ENCODE data around the gene AFAP1. TPM values are rescaled to one million over a fixed set of nuclear protein-coding genes. Genes with fewer than 3 reads are reported as not detected.

AFAP1 gene
- total RNA-seq, 2 donors from 2014 or later, result 29.7 to 43.9 TPM

DNA sequence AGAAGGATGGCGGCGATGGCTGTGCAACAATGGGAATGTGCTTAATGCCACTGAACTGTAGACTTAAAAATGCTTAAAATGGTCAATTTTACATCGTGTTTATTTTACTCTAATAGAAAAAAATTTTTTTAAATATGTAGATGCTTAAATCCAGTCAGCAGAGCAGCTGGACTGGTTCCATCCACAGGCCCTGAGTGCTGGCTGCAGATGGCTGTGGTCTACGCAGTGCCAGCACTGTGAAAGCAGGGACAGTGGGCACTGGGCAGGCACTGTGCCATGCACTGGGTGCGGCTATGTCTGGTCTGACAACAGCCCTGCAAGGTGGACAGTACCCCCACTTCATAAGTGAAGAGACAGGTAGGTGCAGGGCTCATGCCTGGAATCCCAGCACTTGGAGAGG lies 175.2 kb downstream of the AFAP1 start:
- no peak overlapping the region for H3K27ac ChIP-seq
- TF ChIP-seq, protein P1, sequence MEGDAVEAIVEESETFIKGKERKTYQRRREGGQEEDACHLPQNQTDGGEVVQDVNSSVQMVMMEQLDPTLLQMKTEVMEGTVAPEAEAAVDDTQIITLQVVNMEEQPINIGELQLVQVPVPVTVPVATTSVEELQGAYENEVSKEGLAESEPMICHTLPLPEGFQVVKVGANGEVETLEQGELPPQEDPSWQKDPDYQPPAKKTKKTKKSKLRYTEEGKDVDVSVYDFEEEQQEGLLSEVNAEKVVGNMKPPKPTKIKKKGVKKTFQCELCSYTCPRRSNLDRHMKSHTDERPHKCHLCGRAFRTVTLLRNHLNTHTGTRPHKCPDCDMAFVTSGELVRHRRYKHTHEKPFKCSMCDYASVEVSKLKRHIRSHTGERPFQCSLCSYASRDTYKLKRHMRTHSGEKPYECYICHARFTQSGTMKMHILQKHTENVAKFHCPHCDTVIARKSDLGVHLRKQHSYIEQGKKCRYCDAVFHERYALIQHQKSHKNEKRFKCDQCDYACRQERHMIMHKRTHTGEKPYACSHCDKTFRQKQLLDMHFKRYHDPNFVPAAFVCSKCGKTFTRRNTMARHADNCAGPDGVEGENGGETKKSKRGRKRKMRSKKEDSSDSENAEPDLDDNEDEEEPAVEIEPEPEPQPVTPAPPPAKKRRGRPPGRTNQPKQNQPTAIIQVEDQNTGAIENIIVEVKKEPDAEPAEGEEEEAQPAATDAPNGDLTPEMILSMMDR (IDR thresholded peaks at IDR 0.05), result no peak
- no peaks in the 10 kb centered on the region for H3K4me1 ChIP-seq
- H3K9ac ChIP-seq (ENCODE audit: low read depth in 2 of 2, low read length in 2 of 2), result no peak overlapping the region
- intact Hi-C loops (cut with DNase I), result loop anchor here (5.0 kb wide), 1 partner anchor 223 kb away; no protein-coding TSS in a partner anchor
- H3K36me3 ChIP-seq, result peaks cover 10% of the 10 kb centered on the region
- H3K27me3 ChIP-seq, result no peaks in the 10 kb centered on the region
- H3K9me3 ChIP-seq, result no peaks in the 10 kb centered on the region
- no peak overlapping the region for H3K4me3 ChIP-seq
- no peak for DNase-seq

DNA sequence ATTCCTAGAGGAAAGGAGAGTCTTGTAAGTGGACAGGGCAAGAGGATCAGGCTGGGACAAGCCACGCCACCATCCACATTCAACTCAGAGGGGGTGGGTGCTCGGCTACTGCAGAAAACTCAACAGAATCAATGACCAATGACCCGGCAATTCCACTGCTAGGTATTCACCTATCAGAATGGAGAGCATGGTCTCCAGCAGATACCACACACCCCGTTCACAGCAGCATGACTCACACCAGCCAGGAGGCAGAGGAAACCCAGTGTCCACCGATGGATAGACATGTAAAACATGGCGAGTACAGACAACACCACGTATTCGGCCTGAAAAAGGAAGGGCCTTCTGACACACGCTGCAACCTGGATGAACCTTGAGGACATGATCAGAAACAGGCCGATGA lies 175.9 kb downstream of the AFAP1 start:
- DNase-seq, result no peak
- Histone ChIP-seq H3K4me3 (no peak overlapping the region), H3K9ac (ENCODE audit: low read depth in 2 of 2, low read length in 2 of 2) (no peak overlapping the region), H3K27ac (no peak overlapping the region), H3K4me1 (no peaks in the 10 kb centered on the region), H3K27me3 (no peaks in the 10 kb centered on the region), H3K9me3 (no peaks in the 10 kb centered on the region), H3K36me3 (peaks cover 10% of the 10 kb centered on the region)
- intact Hi-C loops (cut with DNase I), result loop anchor here (5.0 kb wide), 1 partner anchor 224 kb away; no protein-coding TSS in a partner anchor
- TF ChIP-seq, protein P1 (IDR thresholded peaks at IDR 0.05), result no peak

DNA sequence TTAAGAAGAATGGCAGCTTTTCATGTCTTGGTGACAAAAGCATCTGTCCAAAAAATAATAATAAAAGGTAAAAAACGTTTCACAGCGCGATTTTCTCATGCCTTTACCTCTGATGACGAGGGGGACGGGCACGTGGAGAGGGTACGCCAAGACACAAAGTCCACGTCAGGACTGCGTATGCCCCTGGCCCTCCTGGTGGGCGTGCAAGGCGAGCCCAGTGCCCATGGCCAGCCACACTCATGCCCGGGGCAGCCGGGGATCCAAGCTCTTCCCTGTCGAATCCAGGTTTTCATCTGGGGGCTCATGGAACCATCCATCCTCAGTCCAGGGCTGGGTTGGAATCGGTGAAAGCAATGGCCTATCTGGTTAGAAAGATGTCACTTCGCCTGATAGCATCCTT lies 176.6 kb downstream of the AFAP1 start:
- Histone ChIP-seq H3K4me3 (no peak overlapping the region), H3K36me3 (peaks cover 3% of the 10 kb centered on the region), H3K9ac (ENCODE audit: low read depth in 2 of 2, low read length in 2 of 2) (no peak overlapping the region), H3K27ac (no peak overlapping the region), H3K4me1 (no peaks in the 10 kb centered on the region), H3K9me3 (no peaks in the 10 kb centered on the region), H3K27me3 (no peaks in the 10 kb centered on the region)
- TF ChIP-seq, protein P1 (IDR thresholded peaks at IDR 0.05), result no peak
- no peak for DNase-seq
- intact Hi-C loops (cut with DNase I), result loop anchor here (5.0 kb wide), 1 partner anchor 224 kb away; no protein-coding TSS in a partner anchor

- no peak overlapping the region for H3K27ac ChIP-seq
- TF ChIP-seq, protein P1 (IDR thresholded peaks at IDR 0.05), result no peak
- DNase-seq, result no peak
- intact Hi-C loops (cut with DNase I), result loop anchor here (5.0 kb wide), 1 partner anchor 225 kb away; no protein-coding TSS in a partner anchor
- no peaks in the 10 kb centered on the region for H3K27me3 ChIP-seq
- no peaks in the 10 kb centered on the region for H3K9me3 ChIP-seq
- no peak overlapping the region for H3K4me3 ChIP-seq
- no peak overlapping the region for H3K9ac ChIP-seq (ENCODE audit: low read depth in 2 of 2, low read length in 2 of 2)
- no peaks in the 10 kb centered on the region for H3K4me1 ChIP-seq
- H3K36me3 ChIP-seq, result no peaks in the 10 kb centered on the region
These were observed 177.2 kb downstream of the AFAP1 start for GRCh38 chr4:7762376-7763030.

- peak; percentile 65 for DNase-seq
- intact Hi-C loops (cut with DNase I), result loop anchor here (2.0 to 5.0 kb wide), 2 partner anchors 39 to 226 kb away; no protein-coding TSS in a partner anchor
- TF ChIP-seq, protein P1 (IDR thresholded peaks at IDR 0.05), result peak; percentile 61
- H3K27ac ChIP-seq, result no peak overlapping the region
- no peaks in the 10 kb centered on the region for H3K4me1 ChIP-seq
- no peak overlapping the region for H3K4me3 ChIP-seq
- no peaks in the 10 kb centered on the region for H3K27me3 ChIP-seq
- no peaks in the 10 kb centered on the region for H3K36me3 ChIP-seq
- H3K9ac ChIP-seq (ENCODE audit: low read depth in 2 of 2, low read length in 2 of 2), result no peak overlapping the region
- H3K9me3 ChIP-seq, result no peaks in the 10 kb centered on the region
These were observed 177.9 kb downstream of the AFAP1 start for GRCh38 chr4:7761720-7762119.

Data from colonic mucosa (tissue), 4 donors.